Left hindlimb (tissue), 1 donor: ENCODE data around the gene HOXB8.

Experiments used
- DNase-seq: peaks from one replicate; pipeline ENCODE4 v3.0.0-alpha.2; 2018

Gene HOXB8

DNA sequence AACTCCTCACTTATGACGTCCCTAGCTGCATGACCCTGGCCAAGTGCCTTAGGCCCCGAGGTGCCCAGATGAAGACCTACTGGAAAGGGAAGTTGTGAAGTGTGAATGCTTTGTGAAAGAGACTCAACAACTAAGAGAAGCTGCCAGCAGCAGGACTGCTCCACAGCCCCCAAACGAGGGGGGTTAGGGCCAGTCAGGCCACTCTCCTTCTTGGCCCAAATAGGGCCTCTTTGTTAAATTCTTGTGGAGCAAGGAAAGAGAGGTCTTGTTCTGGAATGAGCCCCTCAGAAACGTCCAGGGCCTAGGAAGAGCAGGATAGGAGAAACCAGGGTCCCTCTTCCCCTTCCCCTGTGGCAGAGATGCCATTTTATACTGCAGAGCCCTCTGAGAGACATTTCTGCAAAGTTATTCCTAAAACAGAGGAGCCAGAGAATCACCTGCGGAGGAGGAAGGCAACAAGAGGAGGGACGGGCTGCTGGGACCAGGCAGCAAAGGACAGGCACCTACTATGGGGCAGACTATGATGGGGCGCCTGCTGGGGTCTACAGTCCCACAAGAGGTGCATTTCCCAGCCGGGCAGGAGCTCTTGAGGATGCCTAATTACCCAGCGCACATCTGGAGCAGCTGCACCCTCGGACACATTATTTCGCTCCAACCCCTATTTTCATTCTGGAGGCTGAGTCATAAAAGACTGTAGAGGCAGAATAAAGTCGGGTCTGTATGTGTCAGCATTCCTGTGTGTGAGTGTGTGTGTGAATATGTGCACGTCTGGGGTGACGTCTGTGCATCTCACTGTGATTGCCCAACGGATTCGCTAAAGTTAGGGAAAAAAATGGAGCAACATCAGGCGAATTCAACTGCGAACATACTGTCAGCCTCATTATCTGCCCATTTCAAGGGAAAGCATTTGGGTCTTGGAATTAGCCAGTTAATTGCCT, 22.5 kb upstream of the HOXB8 start:
- no peak for DNase-seq

DNA sequence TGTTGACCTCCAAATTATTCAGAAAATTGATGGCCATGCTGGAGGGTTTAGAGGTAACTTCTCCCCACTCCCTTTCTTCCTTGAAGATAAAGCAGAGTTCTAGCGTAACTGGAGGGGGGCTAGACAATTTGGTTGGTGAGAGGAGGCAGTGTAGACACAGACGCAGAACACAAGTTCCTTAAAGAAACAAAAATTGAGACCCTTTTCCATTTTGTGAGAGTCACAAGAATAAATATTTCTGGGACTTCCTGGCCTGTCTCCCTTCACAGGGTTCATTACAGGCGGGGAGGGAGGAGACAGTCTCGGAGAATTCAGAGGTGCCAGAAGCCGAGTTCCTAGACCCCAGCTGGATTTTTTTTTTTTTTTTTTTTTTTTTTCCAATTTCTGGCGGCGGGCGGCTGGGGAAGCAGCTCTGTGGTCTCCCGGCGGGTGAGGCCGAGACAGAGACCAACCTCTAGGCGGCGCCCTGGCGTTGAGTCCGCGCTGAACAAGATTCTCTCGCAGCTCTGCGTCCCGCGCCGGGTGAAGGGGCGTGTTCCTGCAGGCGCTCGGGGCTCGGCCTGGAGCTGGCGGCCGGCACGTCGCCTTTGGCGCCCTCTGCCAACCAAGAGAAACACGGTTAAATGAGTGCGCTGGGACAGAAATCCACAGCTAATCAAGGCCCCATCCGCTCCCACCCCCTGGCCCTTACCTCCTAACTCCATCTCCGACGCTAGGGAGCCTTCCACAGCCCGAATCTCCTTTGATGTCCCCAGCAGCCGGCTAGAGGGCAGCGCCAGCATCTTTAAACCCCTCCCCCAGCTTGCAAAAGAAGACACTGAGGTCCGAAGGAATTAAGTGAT, 21.3 kb upstream of the HOXB8 start:
- DNase-seq = peak; percentile 78

DNA sequence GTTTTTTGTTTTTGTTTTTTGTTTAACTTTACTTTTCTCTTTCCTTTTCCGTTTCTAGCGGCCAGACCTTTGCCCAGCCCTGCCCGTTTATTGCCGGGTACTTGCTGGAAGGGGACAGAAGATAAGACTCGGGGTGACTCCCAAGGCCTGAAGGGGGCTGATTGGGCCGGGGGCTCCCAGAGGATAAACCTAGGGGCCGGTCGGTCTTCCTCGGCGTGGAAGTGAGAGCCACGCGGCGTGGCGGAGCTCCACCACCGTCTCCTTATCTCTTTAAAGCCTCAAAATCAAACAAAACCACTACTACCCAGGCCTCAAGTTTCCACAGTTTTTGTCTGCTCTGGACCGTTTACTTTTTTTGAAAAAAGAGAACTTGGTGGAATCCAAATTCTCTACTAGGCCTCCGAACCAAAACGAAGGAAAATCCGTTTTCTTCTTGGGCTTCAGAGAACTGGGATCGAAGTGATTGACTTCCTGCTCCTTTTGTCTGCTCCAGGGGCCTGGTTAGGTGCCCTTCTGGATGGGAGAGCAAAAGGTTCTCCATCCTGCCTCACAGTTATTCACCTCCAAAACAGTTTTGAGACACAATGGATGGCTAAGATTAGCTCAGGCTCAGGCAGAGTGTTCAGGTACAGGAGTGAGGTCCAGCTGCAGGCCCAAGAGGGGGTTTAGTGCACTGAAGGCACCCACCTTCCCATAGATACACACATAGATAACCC, 19.6 kb upstream of the HOXB8 start:
- DNase-seq = no peak

DNA sequence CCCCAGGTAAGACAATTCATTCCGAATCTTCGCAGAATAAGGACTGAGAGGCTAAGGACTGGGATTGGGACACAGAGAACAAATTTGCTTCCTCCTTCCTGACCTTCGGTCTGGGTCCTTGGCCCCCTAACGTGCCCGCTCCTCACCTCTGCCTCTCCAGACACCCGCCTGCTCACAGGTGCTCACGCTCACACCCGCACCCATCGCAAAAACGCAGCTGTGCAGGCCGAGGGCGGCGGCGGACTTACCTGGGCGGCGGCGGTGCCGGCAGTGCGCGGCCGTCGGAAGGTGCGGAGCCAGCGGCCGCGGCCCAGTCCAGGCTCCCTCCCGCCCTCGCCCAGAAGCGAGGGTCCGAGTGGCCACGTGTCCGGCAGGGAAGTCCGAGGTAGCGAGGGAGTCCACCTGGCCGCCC, 18.2 kb upstream of the HOXB8 start:
- DNase-seq = no peak

- no peak for DNase-seq
These were observed 17.6 kb upstream of the HOXB8 start for GRCh38 chr17:48632579-48633265.

DNA sequence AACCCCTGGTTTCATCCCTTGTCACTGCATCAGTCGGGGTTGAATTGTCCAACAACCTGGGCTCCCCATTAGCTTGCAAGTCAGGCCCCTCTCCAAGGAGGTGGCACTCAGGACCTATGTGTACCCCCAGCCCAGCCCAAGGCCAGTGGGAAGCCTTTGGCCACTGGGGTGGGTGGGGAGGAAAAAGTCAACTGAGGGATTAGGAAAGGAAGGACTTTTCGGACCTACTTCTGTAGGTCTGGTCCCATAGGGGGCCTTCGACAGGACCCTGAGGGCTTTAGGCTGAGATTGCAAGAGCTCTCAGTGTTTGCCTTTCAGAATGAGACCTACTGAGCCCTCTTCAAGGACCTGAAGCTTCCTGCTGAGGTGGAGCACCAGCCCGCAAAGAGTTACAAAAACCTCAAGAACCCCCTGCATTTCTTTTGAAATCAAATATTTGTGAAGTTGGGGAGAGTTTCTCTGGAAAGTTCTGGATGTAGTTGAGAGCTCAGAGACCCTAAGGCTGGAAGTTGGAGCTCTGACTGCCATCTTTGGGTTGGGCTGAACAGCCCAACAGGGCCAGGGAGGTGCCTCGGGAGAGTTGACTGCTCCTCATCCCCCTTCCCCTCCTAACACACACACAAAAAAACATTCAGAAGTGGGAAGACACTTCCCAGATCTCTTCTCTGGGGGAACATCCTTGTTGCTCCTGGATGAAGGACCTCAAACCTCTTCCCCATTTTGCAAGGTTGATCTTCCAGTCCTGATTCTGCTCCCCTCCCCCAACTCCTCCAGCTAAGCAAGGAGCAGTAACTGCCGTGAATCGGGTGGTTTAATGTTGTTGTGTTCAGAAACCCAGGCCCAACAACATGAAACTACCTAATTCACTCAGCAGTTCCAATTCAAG, 16.8 kb upstream of the HOXB8 start:
- no peak for DNase-seq

GRCh38 chr17:48630925-48631692, 16.0 kb upstream of the HOXB8 start:
- no peak for DNase-seq

DNA sequence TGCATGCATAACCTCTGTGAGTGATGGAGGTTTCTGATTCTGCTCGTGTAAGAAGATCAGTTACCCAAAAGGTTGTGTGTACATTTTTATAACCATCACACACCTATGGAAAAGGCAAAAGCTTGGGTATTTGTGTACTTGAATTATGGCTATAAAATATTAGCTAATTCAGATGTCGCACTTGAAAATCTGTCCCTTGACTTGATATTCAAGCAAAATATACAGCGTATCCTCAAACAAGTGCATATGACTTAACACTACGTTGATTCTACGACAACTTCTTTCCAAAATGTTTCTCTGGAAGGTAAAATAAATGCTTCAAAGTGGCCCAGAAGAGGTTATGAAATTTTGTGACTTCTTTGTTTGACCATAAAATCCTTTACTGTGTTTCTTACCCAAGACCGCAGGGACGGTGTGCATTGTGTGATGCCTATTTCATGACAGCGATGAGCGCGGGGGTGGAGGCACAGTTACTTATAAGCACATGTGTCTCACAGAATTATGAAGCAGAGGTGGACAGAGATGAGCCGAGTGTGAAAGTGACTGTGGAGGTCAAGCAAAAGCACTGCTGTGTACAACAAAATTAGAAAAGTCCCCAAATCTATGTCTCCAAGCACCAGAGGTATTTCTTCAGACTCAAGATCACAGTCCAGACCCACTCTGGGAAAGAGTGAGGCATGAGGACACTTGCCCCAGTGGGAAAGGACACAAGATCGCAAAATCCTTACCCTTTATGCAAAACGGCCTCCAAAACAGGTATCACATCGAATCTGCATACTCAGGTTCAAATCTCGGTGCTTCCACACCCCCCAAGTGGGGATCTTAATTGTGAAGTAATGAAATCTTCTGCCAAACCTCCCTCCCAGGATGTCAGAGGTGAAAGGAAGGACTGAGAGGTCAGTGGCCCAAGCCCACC, 15.2 kb upstream of the HOXB8 start:
- no peak for DNase-seq

GRCh38 chr17:48629411-48629759, 14.3 kb upstream of the HOXB8 start:
- no peak for DNase-seq

- no peak for DNase-seq
These were observed 13.7 kb upstream of the HOXB8 start for GRCh38 chr17:48628649-48629410.

DNA sequence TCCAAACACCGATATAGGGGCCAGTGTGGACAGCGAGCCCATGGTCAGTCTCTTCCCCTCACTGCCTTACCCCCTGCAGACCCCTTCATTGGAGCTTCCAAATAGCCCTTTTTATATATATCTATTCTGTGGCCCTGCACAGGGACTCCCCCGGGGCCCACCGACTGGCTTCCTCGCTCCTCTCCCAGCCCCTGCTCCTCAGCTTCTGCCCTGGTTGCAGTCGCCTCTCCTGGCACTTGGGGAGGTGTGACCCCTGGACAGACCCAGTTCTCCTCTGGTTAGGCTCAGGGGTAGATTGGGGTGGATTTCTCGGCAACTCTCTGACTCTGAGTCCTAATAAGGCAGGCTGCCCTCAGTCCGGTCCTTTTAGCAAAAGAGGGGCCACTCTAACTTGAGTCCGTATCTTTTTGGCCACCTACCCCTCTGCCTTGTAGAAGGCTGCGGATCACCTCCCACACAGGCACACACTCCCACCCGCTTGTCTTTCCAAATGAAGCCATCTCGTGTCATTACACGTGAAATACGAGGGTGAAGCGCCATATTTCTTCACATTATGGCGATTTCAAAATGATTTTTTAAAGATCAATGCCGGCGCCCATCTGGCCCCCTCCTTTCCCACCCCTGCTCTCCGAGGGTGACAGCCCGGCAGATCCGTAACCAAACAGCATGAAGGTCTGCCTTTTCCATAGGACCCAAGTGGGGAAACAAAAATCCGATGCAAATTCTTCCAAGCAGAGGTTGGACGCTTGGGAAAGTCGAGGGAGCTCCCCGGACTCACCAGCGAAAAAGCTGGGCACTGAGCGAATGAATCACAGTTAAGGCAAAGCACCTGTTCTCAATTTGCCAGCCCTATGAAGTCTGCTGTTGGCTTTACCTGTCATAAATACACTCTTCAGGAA, 12.8 kb upstream of the HOXB8 start:
- DNase-seq = peak; percentile 17

DNA sequence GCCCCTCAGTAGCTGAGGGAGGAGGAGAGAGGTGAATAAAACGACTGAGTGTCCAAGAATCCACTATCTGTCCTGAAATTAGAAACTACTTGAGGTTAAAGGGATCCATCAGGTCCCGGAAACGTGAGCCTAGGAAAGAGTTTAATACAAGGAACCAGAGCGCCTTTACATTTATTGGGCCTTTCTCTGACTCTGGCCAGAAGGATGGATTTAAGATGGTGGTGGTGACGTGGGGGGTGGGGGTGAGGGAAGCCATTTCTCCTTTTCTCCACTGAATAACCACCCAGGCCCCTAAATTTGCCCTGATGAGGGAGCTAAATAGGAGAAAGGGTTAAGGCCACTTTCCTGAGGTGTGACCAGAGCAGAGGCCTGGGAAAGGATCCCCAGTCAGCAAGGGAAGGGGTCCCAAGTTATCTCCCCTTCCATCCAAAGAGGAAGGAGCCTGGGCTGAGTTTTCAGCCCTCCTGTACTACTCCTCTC, 12.1 kb upstream of the HOXB8 start:
- peak; percentile 20 for DNase-seq

DNA sequence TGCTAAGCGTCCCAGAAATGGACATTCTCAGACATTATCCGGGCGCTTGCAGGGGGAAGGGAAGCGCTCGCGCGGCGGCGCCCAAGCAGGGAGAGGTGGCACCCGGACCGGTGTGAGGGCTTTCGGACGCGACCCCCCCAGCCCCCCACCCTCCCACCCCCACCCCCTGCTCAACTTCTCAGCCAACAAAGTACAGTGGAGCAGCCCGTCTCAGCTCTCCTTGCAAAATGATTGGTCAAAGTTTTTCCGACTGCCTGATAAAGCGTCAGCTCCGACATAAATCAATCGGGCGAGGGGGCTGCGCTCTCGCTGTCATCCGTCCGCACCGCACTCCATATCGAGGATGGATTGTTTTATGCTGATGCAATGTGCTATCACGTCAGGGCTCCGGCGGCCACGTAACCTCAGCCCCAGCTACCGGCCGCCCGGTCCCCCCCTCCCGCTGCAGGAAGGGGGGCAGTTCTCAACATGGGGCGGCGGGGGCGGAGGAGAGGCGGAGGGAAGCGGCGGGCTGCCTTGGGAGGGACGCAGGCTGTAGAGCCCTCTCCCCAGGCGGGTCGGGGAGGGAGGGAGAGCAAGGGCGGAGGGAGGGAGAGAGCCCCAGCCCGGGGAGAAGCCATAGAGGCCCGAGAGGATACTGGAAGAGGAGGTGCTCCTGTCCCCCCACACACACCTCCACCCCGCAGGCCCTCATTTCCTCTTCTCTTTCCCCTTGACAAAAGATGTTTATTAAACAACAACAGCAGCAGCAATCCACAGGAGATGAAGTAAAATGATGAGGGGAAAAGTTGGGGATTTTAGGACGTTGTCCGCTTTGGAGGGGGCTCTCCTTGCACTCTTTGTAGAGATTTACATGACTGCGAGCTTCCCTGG, 11.4 kb upstream of the HOXB8 start, which contains the start of gene HOXB9:
HOXB9 (minus strand) TSS at position 114 of the 873 bp plus-strand sequence; CDS start at position 25, 89 bp downstream.
- no peak for DNase-seq

DNA sequence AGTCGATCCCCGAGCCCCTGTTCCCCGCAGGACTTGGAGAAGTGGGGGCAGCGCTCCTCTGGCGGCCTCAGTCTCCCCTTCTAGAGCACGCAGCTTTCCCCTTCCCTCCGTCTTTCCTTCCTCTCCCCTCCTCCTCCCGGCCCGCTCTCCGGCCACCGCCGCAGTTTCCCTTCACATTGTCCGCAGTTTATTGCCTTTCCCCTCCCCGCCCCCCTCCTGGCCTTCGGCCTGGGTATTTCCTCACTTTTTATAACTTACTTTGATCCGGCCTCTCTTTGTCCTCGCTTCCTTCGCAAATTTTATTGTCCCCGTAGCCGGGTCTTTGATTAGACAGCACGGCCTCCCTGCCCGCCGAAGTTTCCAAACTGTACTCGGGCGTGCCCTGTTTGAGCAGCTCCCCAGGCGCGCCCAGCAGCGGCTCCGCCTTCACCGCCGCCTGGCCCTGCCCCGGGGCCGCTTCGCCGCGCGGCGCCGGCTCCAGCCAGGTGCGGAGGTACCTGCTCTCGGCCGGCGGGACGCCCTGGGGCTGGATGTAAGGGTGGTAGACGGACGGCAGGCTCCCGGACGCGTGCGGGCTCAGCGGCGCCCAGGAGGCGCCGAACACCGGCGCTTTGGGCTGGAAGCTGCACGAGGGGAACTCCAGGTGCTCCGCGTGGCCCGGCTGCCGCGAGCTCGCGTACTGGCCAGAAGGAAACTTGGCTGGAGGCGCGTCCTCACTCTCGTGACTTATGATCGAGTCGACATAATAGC, 10.6 kb upstream of the HOXB8 start:
- DNase-seq = no peak
